Upper lobe of left lung (tissue), 6 donors: Measurements from ENCODE around the gene KLHL28. TPM values are rescaled to one million over a fixed set of nuclear protein-coding genes. Genes with fewer than 3 reads are reported as not detected.

Source experiments
- ATAC-seq, 2 donors: fragments of 200-7000 bp; cut with Tn5 transposase; one replicate each; pipeline ENCODE4 v1.9.1; 2022; ENCODE audit warnings: mild to moderate bottlenecking in 2 of 2, moderate library complexity in 2 of 2; ENCODE audit not compliant: low FRiP score in 2 of 2
- DNase-seq, 2 donors: peaks; one replicate each; pipeline ENCODE4 v3.0.0-alpha.2; 2019 to 2020
- H3K27ac ChIP-seq, 4 donors: fragments of 200-600 bp; sonication (generic); one replicate each; pipeline ENCODE4 v1.5.1; 2016 to 2019
- H3K27me3 ChIP-seq, 4 donors: fragments of 200-600 bp; sonication (generic); one replicate each; pipeline ENCODE4 v1.5.1; 2017 to 2019
- H3K36me3 ChIP-seq, 4 donors: fragments of 200-600 bp; sonication (generic); one replicate each; pipeline ENCODE4 v1.5.1; 2016 to 2019
- H3K4me1 ChIP-seq, 4 donors: fragments of 200-600 bp; sonication (generic); one replicate each; pipeline ENCODE4 v1.5.1; 2018 to 2019
- H3K4me3 ChIP-seq, 4 donors: fragments of 200-600 bp; sonication (generic); one replicate each; pipeline ENCODE4 v1.5.1; 2017 to 2019; ENCODE audit warnings: mild to moderate bottlenecking in 2 of 4, moderate library complexity in 1 of 4
- H3K9me3 ChIP-seq, 4 donors: fragments of 200-600 bp; sonication (generic); one replicate each; pipeline ENCODE4 v1.5.1; 2018 to 2019
- EP300 ChIP-seq, 4 donors: sonication (generic); formaldehyde crosslinking; IDR thresholded peaks; one replicate each; pipeline ENCODE4 v1.5.1; 2017; ENCODE audit warnings: antibody characterized with exemption in 4 of 4, control low read depth in 2 of 4
- POLR2A ChIP-seq, 4 donors: fragments of 450-650 bp; IDR thresholded peaks; one replicate each; pipeline ENCODE4 v1.5.1; 2016 to 2017; ENCODE audit warnings: antibody characterized with exemption in 4 of 4, mild to moderate bottlenecking in 2 of 4
- POLR2AphosphoS5 ChIP-seq, 2 donors: sonication (generic); formaldehyde crosslinking; IDR thresholded peaks; one replicate each; pipeline ENCODE4 v1.5.1; 2017; ENCODE audit warnings: antibody characterized with exemption in 2 of 2
- WGBS, 2 donors: methylation state at CpG; one replicate each; pipeline ENCODE4 v1.1.5; 2017 to 2018; 5-methylcytosine and 5-hydroxymethylcytosine counted together
- total RNA-seq, 6 donors: library from RNA; depleted of rRNA in 4 of 6; stranded (reverse); fragments of >200 nt in 4 of 6; gene quantifications; one replicate each; pipeline versions ENCODE4 v1.1.0 to v1.2.1, GENCODE V29; 2016 to 2021
- TF ChIP-seq, protein P1 (sequence below), 6 experiments: fragments of 450-650 bp in 4 of 6; fragments of 200-600 bp in 2 of 6; sonication (generic) in 2 of 6; IDR thresholded peaks; one replicate each; pipeline ENCODE4 v1.5.1; 2016 to 2019; ENCODE audit warnings: antibody characterized with exemption in 6 of 6
- donor health status: DM: no; HTN: no; CAD: no; lungs with moderate emphysema.
- donor health status: DM: no; HTN: yes; CAD: no; lungs with severe emphysema.

The KLHL28 gene
- total RNA-seq, 6 donors from 2014 or later = 3.7 to 20.0 (median 12.4) TPM

DNA sequence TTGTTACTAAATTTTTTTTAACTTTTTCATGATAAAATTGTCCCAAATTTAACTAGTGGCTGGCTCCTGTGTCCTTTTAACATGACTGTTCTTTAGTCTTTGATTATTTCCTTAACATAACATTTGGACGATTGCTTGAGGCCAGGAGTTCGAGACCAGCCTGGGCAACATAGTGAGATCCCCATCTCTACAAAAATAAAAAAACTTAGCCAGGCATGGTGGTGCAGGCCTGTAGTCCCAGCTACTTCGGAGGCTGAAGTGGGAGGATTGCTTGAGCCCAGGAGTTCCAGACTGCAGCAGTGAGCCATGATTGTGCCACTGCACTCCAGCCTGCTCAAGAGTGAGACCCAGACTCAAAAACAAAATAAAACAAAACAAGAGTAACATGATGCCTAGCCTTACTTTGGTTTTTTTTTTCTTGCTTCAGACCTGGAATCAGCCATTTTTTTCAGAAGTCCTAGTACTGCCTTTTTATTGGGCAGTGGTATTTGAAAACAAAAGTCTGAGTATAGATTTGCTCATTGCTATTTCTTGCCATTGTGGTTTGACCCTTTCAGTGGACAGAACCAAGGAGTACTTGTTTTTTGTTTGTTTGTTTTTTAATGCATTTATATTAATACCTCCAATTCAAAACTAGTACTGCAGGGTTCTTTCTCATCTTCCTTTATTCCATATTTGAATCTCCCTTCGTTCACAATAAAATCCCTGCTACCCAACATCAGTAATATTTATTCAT, 5.0 kb upstream of the KLHL28 start:
- TF ChIP-seq POLR2AphosphoS5 (IDR thresholded peaks at IDR 0.05) (no peak), POLR2A (IDR thresholded peaks at IDR 0.05) (no peak), EP300 (IDR thresholded peaks at IDR 0.05) (no peak)
- TF ChIP-seq, protein P1, sequence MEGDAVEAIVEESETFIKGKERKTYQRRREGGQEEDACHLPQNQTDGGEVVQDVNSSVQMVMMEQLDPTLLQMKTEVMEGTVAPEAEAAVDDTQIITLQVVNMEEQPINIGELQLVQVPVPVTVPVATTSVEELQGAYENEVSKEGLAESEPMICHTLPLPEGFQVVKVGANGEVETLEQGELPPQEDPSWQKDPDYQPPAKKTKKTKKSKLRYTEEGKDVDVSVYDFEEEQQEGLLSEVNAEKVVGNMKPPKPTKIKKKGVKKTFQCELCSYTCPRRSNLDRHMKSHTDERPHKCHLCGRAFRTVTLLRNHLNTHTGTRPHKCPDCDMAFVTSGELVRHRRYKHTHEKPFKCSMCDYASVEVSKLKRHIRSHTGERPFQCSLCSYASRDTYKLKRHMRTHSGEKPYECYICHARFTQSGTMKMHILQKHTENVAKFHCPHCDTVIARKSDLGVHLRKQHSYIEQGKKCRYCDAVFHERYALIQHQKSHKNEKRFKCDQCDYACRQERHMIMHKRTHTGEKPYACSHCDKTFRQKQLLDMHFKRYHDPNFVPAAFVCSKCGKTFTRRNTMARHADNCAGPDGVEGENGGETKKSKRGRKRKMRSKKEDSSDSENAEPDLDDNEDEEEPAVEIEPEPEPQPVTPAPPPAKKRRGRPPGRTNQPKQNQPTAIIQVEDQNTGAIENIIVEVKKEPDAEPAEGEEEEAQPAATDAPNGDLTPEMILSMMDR (IDR thresholded peaks at IDR 0.05) = no peak
- H3K4me1 ChIP-seq = peaks cover 34 to 61% (median 40%) of the 10 kb centered on the region in 4 donors
- H3K36me3 ChIP-seq = no peaks in the 10 kb centered on the region
- peak overlapping the region in 2 of 4 donors; percentile 21 to 90 for H3K4me3 ChIP-seq
- no peaks in the 10 kb centered on the region for H3K27me3 ChIP-seq
- no peak overlapping the region for H3K27ac ChIP-seq
- DNase-seq (no peak), ATAC-seq (no peak)
- 80 to 85% methylated on average over 4 of the region's 4 CpGs for WGBS, 2 donors
- peaks cover 0 to 7% (median 0%) of the 10 kb centered on the region in 4 donors for H3K9me3 ChIP-seq

DNA sequence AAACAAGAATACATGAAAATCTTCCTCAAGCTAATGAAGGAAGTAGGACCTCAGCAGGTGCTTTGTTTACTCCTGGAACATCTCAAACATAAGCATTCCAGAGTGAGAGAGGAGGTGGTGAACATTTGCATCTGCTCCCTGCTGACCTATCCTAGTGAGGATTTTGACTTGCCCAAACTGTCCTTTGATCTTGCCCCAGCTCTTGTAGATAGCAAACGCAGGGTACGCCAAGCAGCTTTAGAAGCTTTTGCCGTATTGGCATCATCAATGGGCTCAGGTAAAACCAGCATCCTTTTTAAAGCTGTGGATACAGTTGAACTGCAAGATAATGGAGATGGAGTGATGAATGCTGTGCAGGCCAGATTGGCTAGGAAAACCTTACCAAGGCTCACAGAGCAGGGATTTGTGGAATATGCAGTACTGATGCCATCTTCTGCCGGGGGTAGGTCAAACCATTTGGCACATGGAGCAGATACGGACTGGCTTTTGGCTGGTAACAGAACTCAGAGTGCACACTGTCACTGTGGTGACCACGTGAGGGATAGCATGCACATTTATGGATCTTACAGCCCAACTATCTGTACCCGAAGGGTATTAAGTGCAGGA, 2.1 kb upstream of the KLHL28 start:
- DNase-seq = no peak
- 16 to 23% methylated on average over 7 of the region's 7 CpGs for WGBS, 2 donors
- H3K27ac ChIP-seq = no peak overlapping the region

DNA sequence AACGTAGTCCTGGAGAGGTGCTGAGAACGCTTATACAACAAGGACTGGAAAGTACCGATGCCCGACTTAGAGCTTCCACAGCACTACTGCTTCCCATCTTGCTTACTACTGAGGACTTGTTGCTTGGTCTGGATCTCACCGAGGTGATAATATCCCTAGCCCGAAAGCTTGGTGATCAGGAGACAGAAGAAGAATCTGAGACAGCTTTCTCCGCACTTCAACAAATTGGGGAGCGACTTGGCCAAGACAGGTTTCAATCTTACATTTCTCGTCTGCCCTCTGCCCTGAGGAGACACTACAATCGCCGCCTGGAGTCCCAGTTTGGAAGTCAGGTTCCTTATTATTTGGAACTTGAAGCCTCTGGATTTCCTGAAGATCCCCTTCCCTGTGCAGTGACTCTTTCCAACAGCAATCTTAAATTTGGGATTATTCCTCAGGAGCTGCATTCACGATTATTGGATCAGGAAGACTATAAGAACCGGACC, 1.3 kb upstream of the KLHL28 start:
- H3K9me3 ChIP-seq = no peaks in the 10 kb centered on the region
- TF ChIP-seq POLR2A (IDR thresholded peaks at IDR 0.05) (no peak), EP300 (IDR thresholded peaks at IDR 0.05) (no peak), POLR2AphosphoS5 (IDR thresholded peaks at IDR 0.05) (no peak)
- TF ChIP-seq, protein P1 (IDR thresholded peaks at IDR 0.05) = no peak
- ATAC-seq (no peak), DNase-seq (no peak)
- peaks cover 47 to 75% (median 64%) of the 10 kb centered on the region in 4 donors for H3K4me1 ChIP-seq
- H3K27ac ChIP-seq = peak overlapping the region; percentile 87 to 92 (median 90)
- WGBS, 2 donors = 20 to 32% methylated on average over 9 to 13 of the region's 13 CpGs
- H3K27me3 ChIP-seq = no peaks in the 10 kb centered on the region
- H3K4me3 ChIP-seq = peak overlapping the region; percentile 90 to 93 (median 90)
- H3K36me3 ChIP-seq = no peaks in the 10 kb centered on the region

More for the DNA sequence above, 2.1 kb upstream of the KLHL28 start:
- Histone ChIP-seq H3K27me3 (no peaks in the 10 kb centered on the region), H3K4me1 (peaks cover 48 to 75% (median 59%) of the 10 kb centered on the region in 4 donors), H3K9me3 (no peaks in the 10 kb centered on the region), H3K4me3 (peak overlapping the region; percentile 29 to 93 (median 90)), H3K36me3 (no peaks in the 10 kb centered on the region)
- TF ChIP-seq EP300 (IDR thresholded peaks at IDR 0.05) (no peak), POLR2AphosphoS5 (IDR thresholded peaks at IDR 0.05) (no peak), POLR2A (IDR thresholded peaks at IDR 0.05) (no peak)
- TF ChIP-seq, protein P1 (IDR thresholded peaks at IDR 0.05) = no peak
- no peak for ATAC-seq

DNA sequence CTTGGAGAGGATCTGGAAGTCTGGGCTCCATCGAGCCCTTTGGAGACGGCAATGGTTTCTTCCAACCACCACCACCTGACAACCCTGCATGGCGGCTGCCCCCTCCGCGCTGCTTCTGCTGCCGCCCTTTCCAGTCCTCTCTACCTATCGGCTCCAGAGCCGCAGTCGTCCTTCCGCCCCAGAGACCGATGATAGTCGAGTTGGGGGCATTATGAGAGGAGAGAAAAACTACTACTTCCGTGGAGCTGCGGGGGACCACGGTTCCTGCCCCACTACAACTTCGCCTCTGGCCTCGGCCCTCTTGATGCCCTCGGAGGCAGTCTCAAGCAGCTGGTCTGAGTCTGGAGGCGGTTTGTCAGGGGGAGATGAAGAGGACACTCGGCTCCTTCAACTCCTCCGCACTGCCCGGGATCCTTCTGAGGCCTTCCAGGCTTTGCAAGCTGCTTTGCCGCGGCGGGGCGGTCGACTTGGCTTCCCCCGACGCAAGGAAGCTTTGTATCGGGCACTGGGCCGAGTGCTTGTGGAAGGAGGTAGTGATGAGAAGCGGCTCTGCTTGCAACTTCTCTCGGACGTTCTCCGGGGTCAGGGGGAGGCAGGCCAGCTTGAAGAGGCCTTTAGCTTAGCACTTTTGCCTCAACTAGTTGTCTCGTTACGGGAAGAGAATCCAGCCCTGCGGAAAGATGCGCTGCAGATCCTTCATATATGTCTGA, 742 bp upstream of the KLHL28 start:
- Histone ChIP-seq H3K4me3 (peak overlapping the region; percentile 90 to 93 (median 90)), H3K36me3 (no peaks in the 10 kb centered on the region), H3K27me3 (no peaks in the 10 kb centered on the region), H3K9me3 (no peaks in the 10 kb centered on the region), H3K27ac (peak overlapping the region; percentile 87 to 92 (median 90)), H3K4me1 (peaks cover 43 to 75% (median 62%) of the 10 kb centered on the region in 4 donors)
- TF ChIP-seq EP300 (IDR thresholded peaks at IDR 0.05) (no peak), POLR2A (IDR thresholded peaks at IDR 0.05) (no peak), POLR2AphosphoS5 (IDR thresholded peaks at IDR 0.05) (no peak)
- TF ChIP-seq, protein P1 (IDR thresholded peaks at IDR 0.05) = no peak
- peak in 1 of 2 donors; percentile 86 for DNase-seq
- peak; percentile 55 to 70 for ATAC-seq
- WGBS, 2 donors = 6% methylated on average over 27 to 37 of the region's 39 CpGs
